Upper lobe of left lung (tissue), 6 donors: ENCODE measurements around the gene SOX10. TPM values are rescaled to one million over a fixed set of nuclear protein-coding genes. Genes with fewer than 3 reads are reported as not detected.

Source experiments
- ATAC-seq, 2 donors: fragments of 200-7000 bp; cut with Tn5 transposase; one replicate each; pipeline ENCODE4 v1.9.1; 2022; ENCODE audit warnings: mild to moderate bottlenecking in 2 of 2, moderate library complexity in 2 of 2; ENCODE audit not compliant: low FRiP score in 2 of 2
- DNase-seq, 2 donors: peaks; one replicate each; pipeline ENCODE4 v3.0.0-alpha.2; 2019 to 2020
- H3K27ac ChIP-seq, 4 donors: fragments of 200-600 bp; sonication (generic); one replicate each; pipeline ENCODE4 v1.5.1; 2016 to 2019
- H3K27me3 ChIP-seq, 4 donors: fragments of 200-600 bp; sonication (generic); one replicate each; pipeline ENCODE4 v1.5.1; 2017 to 2019
- H3K36me3 ChIP-seq, 4 donors: fragments of 200-600 bp; sonication (generic); one replicate each; pipeline ENCODE4 v1.5.1; 2016 to 2019
- H3K4me1 ChIP-seq, 4 donors: fragments of 200-600 bp; sonication (generic); one replicate each; pipeline ENCODE4 v1.5.1; 2018 to 2019
- H3K4me3 ChIP-seq, 4 donors: fragments of 200-600 bp; sonication (generic); one replicate each; pipeline ENCODE4 v1.5.1; 2017 to 2019; ENCODE audit warnings: mild to moderate bottlenecking in 2 of 4, moderate library complexity in 1 of 4
- H3K9me3 ChIP-seq, 4 donors: fragments of 200-600 bp; sonication (generic); one replicate each; pipeline ENCODE4 v1.5.1; 2018 to 2019
- CTCF ChIP-seq, 6 experiments: fragments of 450-650 bp in 4 of 6; fragments of 200-600 bp in 2 of 6; sonication (generic) in 2 of 6; IDR thresholded peaks; one replicate each; pipeline ENCODE4 v1.5.1; 2016 to 2019; ENCODE audit warnings: antibody characterized with exemption in 6 of 6
- EP300 ChIP-seq, 4 donors: sonication (generic); formaldehyde crosslinking; IDR thresholded peaks; one replicate each; pipeline ENCODE4 v1.5.1; 2017; ENCODE audit warnings: antibody characterized with exemption in 4 of 4, control low read depth in 2 of 4
- POLR2A ChIP-seq, 4 donors: fragments of 450-650 bp; IDR thresholded peaks; one replicate each; pipeline ENCODE4 v1.5.1; 2016 to 2017; ENCODE audit warnings: antibody characterized with exemption in 4 of 4, mild to moderate bottlenecking in 2 of 4
- POLR2AphosphoS5 ChIP-seq, 2 donors: sonication (generic); formaldehyde crosslinking; IDR thresholded peaks; one replicate each; pipeline ENCODE4 v1.5.1; 2017; ENCODE audit warnings: antibody characterized with exemption in 2 of 2
- WGBS, 2 donors: methylation state at CpG; one replicate each; pipeline ENCODE4 v1.1.5; 2017 to 2018; 5-methylcytosine and 5-hydroxymethylcytosine counted together
- total RNA-seq, 6 donors: library from RNA; depleted of rRNA in 4 of 6; stranded (reverse); fragments of >200 nt in 4 of 6; gene quantifications; one replicate each; pipeline versions ENCODE4 v1.1.0 to v1.2.1, GENCODE V29; 2016 to 2021
- donor health status: DM: no; HTN: no; CAD: no; lungs with moderate emphysema.
- donor health status: DM: no; HTN: yes; CAD: no; lungs with severe emphysema.

Gene SOX10
- total RNA-seq, 6 donors from 2014 or later: 0.15 TPM; not detected in 5

GRCh38 chr22:38007330-38007902 is 23.1 kb upstream of the SOX10 start:
- TF ChIP-seq EP300 (IDR thresholded peaks at IDR 0.05) (no peak), POLR2AphosphoS5 (IDR thresholded peaks at IDR 0.05) (no peak), POLR2A (IDR thresholded peaks at IDR 0.05) (no peak), CTCF (IDR thresholded peaks at IDR 0.05) (no peak)

DNA sequence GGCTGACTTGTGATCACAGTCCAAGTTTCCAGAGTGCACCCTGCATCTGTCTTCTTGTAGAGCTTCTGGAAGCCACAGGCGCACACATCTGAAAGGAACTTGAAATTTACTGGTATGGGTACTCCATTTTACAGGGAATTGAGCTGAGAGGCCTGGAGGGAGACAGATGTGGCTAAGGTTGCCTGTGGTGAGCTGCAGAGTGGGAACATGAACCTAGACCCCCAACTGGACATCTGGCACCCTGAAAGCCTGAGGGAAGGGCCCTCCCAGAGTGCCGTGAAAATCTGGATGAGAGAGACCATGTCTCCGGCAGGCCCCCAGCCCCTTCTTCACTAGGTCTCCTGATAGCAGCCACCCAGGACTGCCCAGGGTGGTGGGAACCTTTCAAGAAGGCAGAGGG is 22.6 kb upstream of the SOX10 start:
- Histone ChIP-seq H3K27ac (no peak overlapping the region), H3K27me3 (no peaks in the 10 kb centered on the region), H3K4me1 (no peaks in the 10 kb centered on the region), H3K36me3 (no peaks in the 10 kb centered on the region), H3K9me3 (no peaks in the 10 kb centered on the region), H3K4me3 (no peak overlapping the region)
- DNase-seq (no peak), ATAC-seq (no peak)
- no peak for TF ChIP-seq POLR2AphosphoS5 (IDR thresholded peaks at IDR 0.05)
- no peak for TF ChIP-seq EP300 (IDR thresholded peaks at IDR 0.05)
- TF ChIP-seq POLR2A (IDR thresholded peaks at IDR 0.05): no peak
- no peak for TF ChIP-seq CTCF (IDR thresholded peaks at IDR 0.05)
- WGBS, 2 donors: 92 to 96% methylated on average over 3 of the region's 3 CpGs

More at GRCh38 chr22:38007330-38007902, 23.1 kb upstream of the SOX10 start:
- 94 to 95% methylated on average over 12 of the region's 13 CpGs for WGBS, 2 donors
- H3K27ac ChIP-seq: no peak overlapping the region
- H3K4me1 ChIP-seq: no peaks in the 10 kb centered on the region
- ATAC-seq (no peak), DNase-seq (no peak)
- no peaks in the 10 kb centered on the region for H3K36me3 ChIP-seq
- no peaks in the 10 kb centered on the region for H3K9me3 ChIP-seq
- H3K4me3 ChIP-seq: no peak overlapping the region
- no peaks in the 10 kb centered on the region for H3K27me3 ChIP-seq

GRCh38 chr22:38005943-38006342 is 21.6 kb upstream of the SOX10 start:
- H3K27me3 ChIP-seq: no peaks in the 10 kb centered on the region
- peaks cover 0 to 1% (median 0%) of the 10 kb centered on the region in 4 donors for H3K4me1 ChIP-seq
- no peak overlapping the region for H3K27ac ChIP-seq
- DNase-seq: no peak
- no peak for ATAC-seq
- H3K36me3 ChIP-seq: no peaks in the 10 kb centered on the region
- no peak for TF ChIP-seq POLR2AphosphoS5 (IDR thresholded peaks at IDR 0.05)
- TF ChIP-seq EP300 (IDR thresholded peaks at IDR 0.05): no peak
- TF ChIP-seq CTCF (IDR thresholded peaks at IDR 0.05): no peak
- TF ChIP-seq POLR2A (IDR thresholded peaks at IDR 0.05): no peak
- H3K9me3 ChIP-seq: no peaks in the 10 kb centered on the region
- WGBS, 2 donors: 87 to 89% methylated on average over 6 of the region's 6 CpGs
- no peak overlapping the region for H3K4me3 ChIP-seq

DNA sequence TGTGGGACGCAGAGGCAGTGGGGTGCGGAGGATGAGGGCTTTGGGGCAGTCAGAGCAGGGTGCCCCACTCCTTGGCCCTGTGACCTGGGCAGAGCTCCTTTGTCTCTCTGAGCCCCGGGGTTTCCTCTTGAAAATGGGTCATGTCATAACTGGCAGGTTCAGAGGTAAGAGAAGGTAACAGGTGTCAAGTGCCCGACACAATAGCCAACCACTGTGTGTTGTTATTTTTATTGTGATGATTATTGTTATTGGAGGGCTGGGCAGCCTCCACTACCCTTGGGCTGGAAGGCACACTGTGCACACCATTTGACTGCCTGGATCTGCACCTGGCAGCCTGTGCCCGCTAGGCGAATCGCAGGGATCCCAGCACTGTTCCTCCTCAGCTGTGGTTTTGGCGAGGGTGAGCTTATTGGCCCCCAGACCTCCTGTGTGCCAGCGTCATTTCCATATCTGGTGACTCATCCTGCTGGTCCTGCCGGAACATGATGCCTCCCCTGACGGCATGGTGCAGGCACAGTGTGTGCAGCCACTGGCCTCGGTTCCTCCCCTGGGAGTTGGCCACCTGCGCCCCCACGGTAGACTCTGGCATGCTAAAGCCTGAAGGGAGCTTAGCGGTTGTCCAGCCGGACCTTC is 15.4 kb upstream of the SOX10 start:
- Histone ChIP-seq H3K36me3 (no peaks in the 10 kb centered on the region), H3K9me3 (no peaks in the 10 kb centered on the region), H3K27me3 (no peaks in the 10 kb centered on the region), H3K4me1 (peaks cover 5 to 22% (median 11%) of the 10 kb centered on the region in 4 donors), H3K27ac (no peak overlapping the region), H3K4me3 (no peak overlapping the region)
- ATAC-seq (no peak), DNase-seq (no peak)
- TF ChIP-seq CTCF (IDR thresholded peaks at IDR 0.05) (no peak), EP300 (IDR thresholded peaks at IDR 0.05) (no peak), POLR2AphosphoS5 (IDR thresholded peaks at IDR 0.05) (no peak), POLR2A (IDR thresholded peaks at IDR 0.05) (no peak)
- 79 to 83% methylated on average over 10 to 16 of the region's 16 CpGs for WGBS, 2 donors

DNA sequence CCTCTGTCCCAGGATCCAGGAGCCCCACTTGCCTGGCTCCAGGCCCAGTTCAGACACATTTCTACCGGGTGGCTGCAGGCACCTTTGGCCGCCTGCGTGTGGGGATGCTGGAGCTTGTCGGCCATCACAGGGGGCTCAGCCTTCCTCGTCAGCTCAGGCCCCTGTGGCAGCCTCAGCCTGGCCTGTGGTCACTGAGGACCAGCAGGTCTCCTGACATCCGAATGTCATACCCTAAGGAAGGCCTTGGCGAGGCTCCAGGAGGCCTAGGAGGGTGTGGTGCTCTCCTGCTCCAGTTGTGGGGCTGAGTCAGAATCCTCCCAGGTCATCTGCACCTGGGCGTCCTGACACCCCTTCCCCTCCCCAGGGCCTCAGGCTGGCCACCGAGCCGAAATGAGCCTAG is 14.9 kb upstream of the SOX10 start:
- TF ChIP-seq EP300 (IDR thresholded peaks at IDR 0.05) (no peak), POLR2A (IDR thresholded peaks at IDR 0.05) (no peak), CTCF (IDR thresholded peaks at IDR 0.05) (no peak), POLR2AphosphoS5 (IDR thresholded peaks at IDR 0.05) (no peak)
- 83 to 93% methylated on average over 2 to 8 of the region's 10 CpGs for WGBS, 2 donors
- Histone ChIP-seq H3K9me3 (no peaks in the 10 kb centered on the region), H3K27ac (no peak overlapping the region), H3K4me1 (peaks cover 5 to 22% (median 11%) of the 10 kb centered on the region in 4 donors), H3K27me3 (no peaks in the 10 kb centered on the region), H3K4me3 (no peak overlapping the region), H3K36me3 (no peaks in the 10 kb centered on the region)
- no peak for DNase-seq
- ATAC-seq: no peak
